GM12878 (cell line): ENCODE measurements around the gene GMPR2.

Experiments used
- HDAC2 ChIP-seq: fragments of 200-600 bp; sonication (generic); IDR thresholded peaks from 2 replicates; pipeline ENCODE4 v1.6.1; 2017
- RAD21 ChIP-seq: IDR thresholded peaks from 2 replicates; pipeline ENCODE4 v1.6.1; 2011; ENCODE audit warnings: mild to moderate bottlenecking, low read depth, low read length, moderate library complexity; ENCODE audit not compliant: insufficient read depth
- ZZZ3 ChIP-seq: IDR thresholded peaks from 2 replicates; pipeline ENCODE4 v1.6.1; 2011; ENCODE audit warnings: low read depth; ENCODE audit not compliant: control insufficient read depth, insufficient read length
- TF ChIP-seq, protein P1 (sequence below), 3 experiments: IDR thresholded peaks in 2 of 3; conservative IDR thresholded peaks in 1 of 3; 2 replicates each; pipeline ENCODE4 v1.5.1; 2011; ENCODE audit warnings: low read depth in 3 of 3, low read length in 3 of 3, mild to moderate bottlenecking in 3 of 3, control low read depth in 2 of 3, moderate library complexity in 2 of 3, inconsistent platforms in 1 of 3, mixed read lengths in 1 of 3; ENCODE audit not compliant: control insufficient read depth in 2 of 3, insufficient read depth in 1 of 3; ENCODE audit errors: extremely low read depth in 1 of 3

DNA sequence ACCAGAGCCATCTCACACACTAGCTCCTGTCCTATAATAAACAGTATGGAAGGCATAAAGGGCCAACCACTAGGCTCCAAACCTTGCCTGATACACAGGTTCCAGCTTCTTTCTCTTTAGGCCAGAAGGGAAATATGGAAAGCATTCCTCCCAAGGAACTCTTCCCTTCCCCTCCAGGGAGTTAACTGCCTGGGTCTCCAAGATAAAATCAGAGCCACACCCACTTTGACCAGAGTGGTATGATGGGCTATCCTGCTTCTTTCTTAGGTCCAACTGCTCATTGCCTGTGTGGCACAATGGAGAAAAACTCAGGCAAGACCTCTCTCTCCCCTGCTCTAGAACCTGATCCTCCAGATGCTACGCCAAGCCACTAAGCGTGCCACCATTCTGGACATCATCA is 25.1 kb upstream of the GMPR2 start:
- TF ChIP-seq HDAC2 (no peak), RAD21 (no peak), ZZZ3 (no peak)
- TF ChIP-seq, protein P1, sequence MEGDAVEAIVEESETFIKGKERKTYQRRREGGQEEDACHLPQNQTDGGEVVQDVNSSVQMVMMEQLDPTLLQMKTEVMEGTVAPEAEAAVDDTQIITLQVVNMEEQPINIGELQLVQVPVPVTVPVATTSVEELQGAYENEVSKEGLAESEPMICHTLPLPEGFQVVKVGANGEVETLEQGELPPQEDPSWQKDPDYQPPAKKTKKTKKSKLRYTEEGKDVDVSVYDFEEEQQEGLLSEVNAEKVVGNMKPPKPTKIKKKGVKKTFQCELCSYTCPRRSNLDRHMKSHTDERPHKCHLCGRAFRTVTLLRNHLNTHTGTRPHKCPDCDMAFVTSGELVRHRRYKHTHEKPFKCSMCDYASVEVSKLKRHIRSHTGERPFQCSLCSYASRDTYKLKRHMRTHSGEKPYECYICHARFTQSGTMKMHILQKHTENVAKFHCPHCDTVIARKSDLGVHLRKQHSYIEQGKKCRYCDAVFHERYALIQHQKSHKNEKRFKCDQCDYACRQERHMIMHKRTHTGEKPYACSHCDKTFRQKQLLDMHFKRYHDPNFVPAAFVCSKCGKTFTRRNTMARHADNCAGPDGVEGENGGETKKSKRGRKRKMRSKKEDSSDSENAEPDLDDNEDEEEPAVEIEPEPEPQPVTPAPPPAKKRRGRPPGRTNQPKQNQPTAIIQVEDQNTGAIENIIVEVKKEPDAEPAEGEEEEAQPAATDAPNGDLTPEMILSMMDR (IDR thresholded peaks at IDR 0.05 in 2 of 3, conservative IDR thresholded peaks at IDR 0.05 in 1 of 3; ENCODE audit: control insufficient read depth in 2 of 3, extremely low read depth in 1 of 3, insufficient read depth in 1 of 3, low read depth in 3 of 3, low read length in 3 of 3), result no peak
